GM23338 (cell line): ENCODE measurements around the gene ECE1.

Experiments
- CREB1 ChIP-seq: fragments of 250-450 bp; sonication (Bioruptor Pico); IDR thresholded peaks from 2 replicates; pipeline ENCODE4 v1.5.0; 2020; ENCODE audit warnings: low read depth, mild to moderate bottlenecking, moderate library complexity
- CTCF ChIP-seq, 2 experiments: fragments of 200-600 bp in 1 of 2; sonication (generic) in 1 of 2; conservative IDR thresholded peaks; 2 replicates each; pipeline versions ENCODE4 v1.5.1 to v1.6.1; 2016 to 2017; ENCODE audit warnings: antibody characterized with exemption in 2 of 2, low read depth in 2 of 2, mild to moderate bottlenecking in 2 of 2, moderate library complexity in 1 of 2
- EZH2 ChIP-seq: fragments of 200-600 bp; sonication (generic); IDR thresholded peaks from one replicate; pipeline ENCODE4 v1.8.0; 2017; ENCODE audit warnings: antibody characterized with exemption, mild to moderate bottlenecking, low read depth; ENCODE audit not compliant: unreplicated experiment
- EZH2phosphoT487 ChIP-seq: fragments of 200-600 bp; sonication (generic); IDR thresholded peaks from one replicate; pipeline ENCODE4 v1.8.1; 2018; ENCODE audit warnings: antibody characterized with exemption; ENCODE audit not compliant: unreplicated experiment
- JUNB ChIP-seq: IDR thresholded peaks from one replicate; pipeline ENCODE4 v1.6.1; 2016; ENCODE audit warnings: antibody characterized with exemption; ENCODE audit not compliant: unreplicated experiment
- POLR2AphosphoS5 ChIP-seq: IDR thresholded peaks from 2 replicates; pipeline ENCODE4 v1.6.1; 2016; ENCODE audit warnings: antibody characterized with exemption, low read depth
- ZNF331 ChIP-seq: fragments of 250-450 bp; sonication (Bioruptor Pico); IDR thresholded peaks from 2 replicates; pipeline ENCODE4 v1.5.0; 2020; ENCODE audit warnings: low read depth, mild to moderate bottlenecking, moderate library complexity
- TF ChIP-seq, protein P1 (sequence below): IDR thresholded peaks from one replicate; pipeline ENCODE4 v1.6.1; 2018; ENCODE audit warnings: antibody characterized with exemption; ENCODE audit not compliant: unreplicated experiment

DNA sequence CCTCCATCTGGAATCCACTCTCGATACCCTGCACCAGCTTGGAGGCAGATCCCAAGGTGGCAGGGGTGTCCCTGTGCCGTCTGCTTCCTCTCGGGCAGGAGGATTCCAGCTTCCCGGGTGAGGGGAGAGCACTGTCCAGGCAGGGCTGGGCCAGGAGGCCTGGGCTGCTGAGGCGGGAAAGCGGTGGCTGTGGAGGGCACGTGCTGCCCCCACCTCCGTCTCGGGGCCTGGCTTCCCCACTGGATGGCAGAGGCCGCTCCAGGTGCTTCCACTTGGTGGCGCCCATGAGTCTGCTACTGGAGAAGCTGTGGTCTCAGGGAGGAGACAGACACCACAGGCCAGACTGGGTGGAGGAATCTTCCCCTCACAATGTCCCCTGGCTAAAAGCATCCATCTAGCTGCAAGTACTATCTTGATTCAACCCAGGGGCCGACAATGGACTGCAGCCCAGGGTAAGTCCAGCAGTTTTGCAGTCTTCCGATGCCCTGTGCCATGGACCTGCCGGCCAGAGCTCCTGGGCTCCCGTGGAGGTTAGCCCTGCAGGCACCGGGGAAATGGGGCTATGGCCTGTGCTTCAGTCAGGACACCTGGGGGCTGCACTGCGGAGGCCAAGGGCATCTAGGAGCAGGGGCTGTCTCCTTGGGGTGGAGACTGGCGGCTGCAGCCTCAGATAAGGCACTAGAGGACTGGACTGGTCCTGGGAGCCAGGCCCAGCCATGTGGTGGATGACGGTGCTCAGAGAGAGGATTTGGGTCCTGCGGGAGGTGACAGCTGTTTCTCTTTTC lies 72.3 kb downstream of the ECE1 start:
- TF ChIP-seq CTCF (conservative IDR thresholded peaks at IDR 0.05; ENCODE audit: low read depth in 2 of 2) (peak; percentile 65 to 88), EZH2phosphoT487 (no peak), EZH2 (no peak), ZNF331 (CRISPR knock-in tag) (no peak), POLR2AphosphoS5 (no peak), JUNB (no peak), CREB1 (CRISPR knock-in tag) (no peak)
- TF ChIP-seq, protein P1, sequence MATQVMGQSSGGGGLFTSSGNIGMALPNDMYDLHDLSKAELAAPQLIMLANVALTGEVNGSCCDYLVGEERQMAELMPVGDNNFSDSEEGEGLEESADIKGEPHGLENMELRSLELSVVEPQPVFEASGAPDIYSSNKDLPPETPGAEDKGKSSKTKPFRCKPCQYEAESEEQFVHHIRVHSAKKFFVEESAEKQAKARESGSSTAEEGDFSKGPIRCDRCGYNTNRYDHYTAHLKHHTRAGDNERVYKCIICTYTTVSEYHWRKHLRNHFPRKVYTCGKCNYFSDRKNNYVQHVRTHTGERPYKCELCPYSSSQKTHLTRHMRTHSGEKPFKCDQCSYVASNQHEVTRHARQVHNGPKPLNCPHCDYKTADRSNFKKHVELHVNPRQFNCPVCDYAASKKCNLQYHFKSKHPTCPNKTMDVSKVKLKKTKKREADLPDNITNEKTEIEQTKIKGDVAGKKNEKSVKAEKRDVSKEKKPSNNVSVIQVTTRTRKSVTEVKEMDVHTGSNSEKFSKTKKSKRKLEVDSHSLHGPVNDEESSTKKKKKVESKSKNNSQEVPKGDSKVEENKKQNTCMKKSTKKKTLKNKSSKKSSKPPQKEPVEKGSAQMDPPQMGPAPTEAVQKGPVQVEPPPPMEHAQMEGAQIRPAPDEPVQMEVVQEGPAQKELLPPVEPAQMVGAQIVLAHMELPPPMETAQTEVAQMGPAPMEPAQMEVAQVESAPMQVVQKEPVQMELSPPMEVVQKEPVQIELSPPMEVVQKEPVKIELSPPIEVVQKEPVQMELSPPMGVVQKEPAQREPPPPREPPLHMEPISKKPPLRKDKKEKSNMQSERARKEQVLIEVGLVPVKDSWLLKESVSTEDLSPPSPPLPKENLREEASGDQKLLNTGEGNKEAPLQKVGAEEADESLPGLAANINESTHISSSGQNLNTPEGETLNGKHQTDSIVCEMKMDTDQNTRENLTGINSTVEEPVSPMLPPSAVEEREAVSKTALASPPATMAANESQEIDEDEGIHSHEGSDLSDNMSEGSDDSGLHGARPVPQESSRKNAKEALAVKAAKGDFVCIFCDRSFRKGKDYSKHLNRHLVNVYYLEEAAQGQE: no peak
